H9 (cell line): ENCODE measurements around the gene PKP1. TPM values are rescaled to one million over a fixed set of nuclear protein-coding genes. Genes with fewer than 3 reads are reported as not detected.

Experiments
- DNase-seq: peaks from one replicate; pipeline ENCODE4 v3.0.0-alpha.2; 2017
- H2AFZ ChIP-seq: one replicate; pipeline ENCODE4 v1.6.1; 2013; ENCODE audit warnings: mild to moderate bottlenecking, low read length, control low read depth, moderate library complexity
- H2AK5ac ChIP-seq: 2 replicates; pipeline ENCODE4 v1.6.1; 2013; ENCODE audit warnings: low read length, control low read depth, mixed read lengths; ENCODE audit not compliant: insufficient read length
- H2BK120ac ChIP-seq: one replicate; pipeline ENCODE4 v1.6.1; 2013; ENCODE audit warnings: low read depth, mild to moderate bottlenecking, low read length, control low read depth, inconsistent platforms; ENCODE audit not compliant: poor library complexity, severe bottlenecking
- H2BK12ac ChIP-seq: 2 replicates; pipeline ENCODE4 v1.6.1; 2013; ENCODE audit warnings: low read length, control low read depth, mixed read lengths, low read depth; ENCODE audit not compliant: insufficient read length
- H2BK15ac ChIP-seq: 2 replicates; pipeline ENCODE4 v1.6.1; 2013; ENCODE audit warnings: low read depth, low read length, control low read depth
- H2BK20ac ChIP-seq: one replicate; pipeline ENCODE4 v1.6.1; 2013; ENCODE audit warnings: low read depth, mild to moderate bottlenecking, low read length, control low read depth, inconsistent platforms; ENCODE audit not compliant: poor library complexity, severe bottlenecking
- H2BK5ac ChIP-seq: 2 replicates; pipeline ENCODE4 v1.6.1; 2013; ENCODE audit warnings: low read length, control low read depth, mixed read lengths; ENCODE audit not compliant: insufficient read length
- H3K14ac ChIP-seq: 2 replicates; pipeline ENCODE4 v1.6.1; 2013; ENCODE audit warnings: low read length, control low read depth; ENCODE audit not compliant: insufficient read depth
- H3K18ac ChIP-seq: 2 replicates; pipeline ENCODE4 v1.6.1; 2013; ENCODE audit warnings: low read depth, mild to moderate bottlenecking, mixed read lengths, low read length, control low read depth; ENCODE audit not compliant: insufficient read length
- H3K23ac ChIP-seq: 2 replicates; pipeline ENCODE4 v1.6.1; 2013; ENCODE audit warnings: low read length, control low read depth, mixed read lengths, low read depth; ENCODE audit not compliant: insufficient read length
- H3K23me2 ChIP-seq: 2 replicates; pipeline ENCODE4 v1.6.1; 2013; ENCODE audit warnings: low read depth, mild to moderate bottlenecking, mixed read lengths, low read length, control low read depth; ENCODE audit not compliant: insufficient read length, poor library complexity, severe bottlenecking
- H3K27ac ChIP-seq: 2 replicates; pipeline ENCODE4 v1.5.1; 2013; ENCODE audit warnings: low read length, control low read depth, mixed read lengths, low read depth; ENCODE audit not compliant: insufficient read length
- H3K27me3 ChIP-seq: 2 replicates; pipeline ENCODE4 v1.6.1; 2013; ENCODE audit warnings: low read length, control low read depth, inconsistent platforms; ENCODE audit not compliant: insufficient read depth
- H3K4ac ChIP-seq: 2 replicates; pipeline ENCODE4 v1.6.1; 2013; ENCODE audit warnings: low read depth, mild to moderate bottlenecking, control low read depth, inconsistent platforms, low read length, moderate library complexity
- H3K4me1 ChIP-seq: 2 replicates; pipeline ENCODE4 v1.6.1; 2013; ENCODE audit warnings: low read length, control low read depth, inconsistent platforms; ENCODE audit not compliant: insufficient read depth
- H3K4me2 ChIP-seq: 2 replicates; pipeline ENCODE4 v1.6.1; 2013; ENCODE audit warnings: low read length, control low read depth, mixed read lengths; ENCODE audit not compliant: insufficient read length, insufficient read depth
- H3K56ac ChIP-seq: 2 replicates; pipeline ENCODE4 v1.6.1; 2013; ENCODE audit warnings: low read depth, mild to moderate bottlenecking, mixed read lengths, low read length, control low read depth; ENCODE audit not compliant: insufficient read length
- H3K79me1 ChIP-seq: 2 replicates; pipeline ENCODE4 v1.6.1; 2013; ENCODE audit warnings: low read depth, mild to moderate bottlenecking, moderate library complexity, low read length, control low read depth, inconsistent platforms; ENCODE audit not compliant: insufficient read depth, poor library complexity, severe bottlenecking
- H3K79me2 ChIP-seq: 2 replicates; pipeline ENCODE4 v1.6.1; 2013; ENCODE audit warnings: low read length, control low read depth, inconsistent platforms; ENCODE audit not compliant: insufficient read depth
- H3K9ac ChIP-seq: 2 replicates; pipeline ENCODE4 v1.6.1; 2013; ENCODE audit warnings: low read length, control low read depth, mixed read lengths; ENCODE audit not compliant: insufficient read length; ENCODE audit errors: extremely low read depth
- H3K9me3 ChIP-seq: one replicate; pipeline ENCODE4 v1.6.1; 2013; ENCODE audit warnings: low read depth, low read length, inconsistent platforms; ENCODE audit not compliant: control insufficient read depth
- H3T11ph ChIP-seq: one replicate; pipeline ENCODE4 v1.6.1; 2013; ENCODE audit warnings: mild to moderate bottlenecking, low read length, control low read depth, inconsistent platforms
- H4K20me1 ChIP-seq: one replicate; pipeline ENCODE4 v1.6.1; 2013; ENCODE audit not compliant: control insufficient read depth, insufficient read length, insufficient read depth
- H4K5ac ChIP-seq: 2 replicates; pipeline ENCODE4 v1.6.1; 2013; ENCODE audit warnings: low read depth, mild to moderate bottlenecking, mixed read lengths, low read length, control low read depth; ENCODE audit not compliant: insufficient read length
- H4K8ac ChIP-seq: replicated peaks from 2 replicates; pipeline ENCODE4 v1.6.1; 2013; ENCODE audit warnings: low read length, control low read depth, mixed read lengths, low read depth; ENCODE audit not compliant: insufficient read length
- H4K91ac ChIP-seq: 2 replicates; pipeline ENCODE4 v1.6.1; 2013; ENCODE audit warnings: low read depth, mild to moderate bottlenecking, moderate library complexity, mixed read lengths, low read length, control low read depth; ENCODE audit not compliant: insufficient read length
- H3K27ac Mint-ChIP-seq, 3 experiments: 2 replicates in 2 of 3; 3 replicates in 1 of 3; pipeline ENCODE4 v1.8.0; 2020 to 2021; ENCODE audit warnings: mixed read lengths in 3 of 3, mild to moderate bottlenecking in 1 of 3, moderate library complexity in 1 of 3
- H3K27me3 Mint-ChIP-seq: 2 replicates; pipeline ENCODE4 v1.8.0; 2021; ENCODE audit warnings: low read depth, mild to moderate bottlenecking, moderate library complexity, mixed read lengths
- H3K36me3 Mint-ChIP-seq, 3 experiments: 2 replicates in 2 of 3; 3 replicates in 1 of 3; pipeline ENCODE4 v1.8.0; 2020 to 2021; ENCODE audit warnings: low read depth in 3 of 3, mixed read lengths in 3 of 3; ENCODE audit not compliant: insufficient read depth in 1 of 3
- H3K4me1 Mint-ChIP-seq, 2 experiments: 2 replicates each; pipeline ENCODE4 v1.8.0; 2020; ENCODE audit warnings: mixed read lengths in 2 of 2
- H3K4me3 Mint-ChIP-seq, 2 experiments: 2 replicates in 1 of 2; 3 replicates in 1 of 2; pipeline ENCODE4 v1.8.0; 2020 to 2021; ENCODE audit warnings: mild to moderate bottlenecking in 2 of 2, mixed read lengths in 2 of 2, moderate library complexity in 1 of 2
- H3K9me3 Mint-ChIP-seq, 2 experiments: 2 replicates in 1 of 2; 3 replicates in 1 of 2; pipeline ENCODE4 v1.8.0; 2020; ENCODE audit warnings: mild to moderate bottlenecking in 2 of 2, mixed read lengths in 2 of 2, moderate library complexity in 1 of 2
- CTCF ChIP-seq: fragments of 200-600 bp; sonication (generic); conservative IDR thresholded peaks from 3 replicates; pipeline ENCODE4 v1.8.0; 2021; ENCODE audit warnings: antibody characterized with exemption, mild to moderate bottlenecking
- WGBS: extraction: QIAGEN DNeasy Blood & Tissue Kit; methylation state at CpG from one replicate; pipeline ENCODE4 v1.1.7; 2013; ENCODE audit warnings: missing lambda C conversion rate, low lambda C conversion rate, mixed read lengths; ENCODE audit not compliant: insufficient read length; ENCODE audit errors: extremely low coverage; 5-methylcytosine and 5-hydroxymethylcytosine counted together
- total RNA-seq: library from RNA; stranded (reverse); gene quantifications from 2 replicates; pipeline ENCODE4 v1.2.1, GENCODE V29; 2021

The PKP1 gene
- total RNA-seq, 1 experiment from 2014 or later = 0.09 TPM

GRCh38 chr1:201298396-201299381 lies 15.4 kb downstream of the PKP1 start:
- no peaks in the 10 kb centered on the region for H3K9me3 Mint-ChIP-seq
- H3K4me1 Mint-ChIP-seq = peaks cover 20 to 31% of the 10 kb centered on the region in 2 experiments

More at GRCh38 chr1:201298396-201299381, 15.4 kb downstream of the PKP1 start:
- WGBS = no CpG with 5 or more reads among the region's 7 CpGs
- H2AK5ac ChIP-seq = no peak overlapping the region
- H3K4me3 Mint-ChIP-seq = no peak overlapping the region
- H3K9me3 ChIP-seq = no peaks in the 10 kb centered on the region
- no peak overlapping the region for H3K4me2 ChIP-seq
- no peaks in the 10 kb centered on the region for H3K79me1 ChIP-seq
- H3K4me1 ChIP-seq = no peaks in the 10 kb centered on the region
- H3K56ac ChIP-seq = no peak overlapping the region
- H3K36me3 Mint-ChIP-seq = no peaks in the 10 kb centered on the region
- no peak overlapping the region for H3K4ac ChIP-seq
- no peak overlapping the region for H3K23ac ChIP-seq
- no peak overlapping the region for H3K27ac ChIP-seq
- H2AFZ ChIP-seq = no peak overlapping the region
- H2BK20ac ChIP-seq = no peak overlapping the region
- no peak overlapping the region for H4K91ac ChIP-seq
- no peak overlapping the region for H3K18ac ChIP-seq
- H3K9ac ChIP-seq = no peak overlapping the region
- no peak overlapping the region for H4K5ac ChIP-seq
- H2BK15ac ChIP-seq = no peak overlapping the region
- no peaks in the 10 kb centered on the region for H3K23me2 ChIP-seq
- no peaks in the 10 kb centered on the region for H4K20me1 ChIP-seq
- H3K27me3 Mint-ChIP-seq = peaks cover 11% of the 10 kb centered on the region
- no peak overlapping the region for H2BK5ac ChIP-seq
- no peak overlapping the region for H3K14ac ChIP-seq
- no peak for TF ChIP-seq CTCF
- no peak overlapping the region for H3K27ac Mint-ChIP-seq
- no peak overlapping the region for H2BK120ac ChIP-seq
- no peak overlapping the region for H4K8ac ChIP-seq
- H3K27me3 ChIP-seq = no peaks in the 10 kb centered on the region
- H3K79me2 ChIP-seq = no peaks in the 10 kb centered on the region
- DNase-seq = no peak
- H3T11ph ChIP-seq = no peak overlapping the region
- H2BK12ac ChIP-seq = no peak overlapping the region
